ENCODE data around the gene HIVEP2. TPM values are rescaled to one million over a fixed set of nuclear protein-coding genes. Genes with fewer than 3 reads are reported as not detected.

HIVEP2 gene
- polyA plus RNA-seq, 2 of the 4 experiments (the other 2 are of a cell fraction) = 2.2 to 2.6 TPM

- TF ChIP-seq REST (IDR thresholded peaks at IDR 0.05) (no peak), KDM1A (IDR thresholded peaks at IDR 0.05; ENCODE audit: low read depth) (no peak), RAD21 (conservative IDR thresholded peaks at IDR 0.05 in 1 of 2, IDR thresholded peaks at IDR 0.05 in 1 of 2) (no peak), POLR2A (IDR thresholded peaks at IDR 0.05; ENCODE audit: low read length) (no peak), CBX2 (IDR thresholded peaks at IDR 0.05; ENCODE audit: borderline replicate concordance, low read depth) (no peak)
These were observed 184.8 kb downstream of the HIVEP2 start (continued) for GRCh38 chr6:142760152-142760551.

GRCh38 chr6:142758629-142759025 lies 186.3 kb downstream of the HIVEP2 start:
- FAIRE-seq (no peak), ATAC-seq (no peak), DNase-seq (ENCODE audit: low read depth in 1 of 2, low spot score in 1 of 2) (no peak)
- 80% methylated on average over 4 of the region's 4 CpGs for WGBS (ENCODE audit: missing lambda C conversion rate)
- CTCF ChIA-PET = interaction anchor here (1.1 kb wide), 1 partner anchor 12 kb away, joined by 3 read pairs; no protein-coding TSS in a partner anchor
- POLR2A ChIA-PET = no interaction called here
- Histone ChIP-seq H3K4me3 (no peak overlapping the region), H3K4me1 (peaks cover 3% of the 10 kb centered on the region; the same call in 1 of the 3 replicates), H3K4me2 (no peak overlapping the region), H3K9me3 (no peaks in the 10 kb centered on the region), H3K27ac (no peak overlapping the region)
- TF ChIP-seq RNF2 (IDR thresholded peaks at IDR 0.05; ENCODE audit: borderline replicate concordance, low read depth) (no peak), JUN (IDR thresholded peaks at IDR 0.05) (no peak), RAD21 (conservative IDR thresholded peaks at IDR 0.05 in 1 of 2, IDR thresholded peaks at IDR 0.05 in 1 of 2) (no peak)

- POLR2A ChIA-PET = no interaction called here
- H3K9me3 ChIP-seq = no peaks in the 10 kb centered on the region
- ATAC-seq (no peak), FAIRE-seq (no peak), DNase-seq (ENCODE audit: low read depth in 1 of 2, low spot score in 1 of 2) (no peak)
- TF ChIP-seq CTCF (IDR thresholded peaks at IDR 0.05) (no peak), SREBF2 (IDR thresholded peaks at IDR 0.05) (no peak)
- H3K27ac ChIP-seq = no peak overlapping the region
- H3K4me3 ChIP-seq = no peak overlapping the region
- CTCF ChIA-PET = interaction anchor here (1.1 kb wide), 1 partner anchor 13 kb away, joined by 3 read pairs; no protein-coding TSS in a partner anchor
- peaks cover 3% of the 10 kb centered on the region; the same call in 1 of the 3 replicates for H3K4me1 ChIP-seq
- H3K4me2 ChIP-seq = no peak overlapping the region
- 94% methylated on average over 4 of the region's 4 CpGs for WGBS (ENCODE audit: missing lambda C conversion rate)
These were observed 186.9 kb downstream of the HIVEP2 start for GRCh38 chr6:142757852-142758628.

GRCh38 chr6:142756215-142756630 lies 188.8 kb downstream of the HIVEP2 start:
- H3K4me1 ChIP-seq = peaks cover 3% of the 10 kb centered on the region; the same call in 1 of the 3 replicates
- WGBS (ENCODE audit: missing lambda C conversion rate) = 22% methylated on average over 2 of the region's 2 CpGs
- POLR2A ChIA-PET = no interaction called here
- no peak overlapping the region for H3K4me2 ChIP-seq
- FAIRE-seq (no peak), ATAC-seq (peak in 1 of 2 experiments; percentile 75; a peak in 3 of 6 replicates), DNase-seq (ENCODE audit: low read depth in 1 of 2, low spot score in 1 of 2) (peak in 1 of 2 experiments; percentile 38)
- no peak overlapping the region for H3K27ac ChIP-seq
- TF ChIP-seq NFE2L2 (conservative IDR thresholded peaks at IDR 0.05; ENCODE audit: low read length) (no peak), GATA3 (IDR thresholded peaks at IDR 0.05; ENCODE audit: borderline replicate concordance) (peak; percentile 68; the same call in 1 of the 2 replicates)
- no peak overlapping the region for H3K4me3 ChIP-seq
- CTCF ChIA-PET = interaction anchor here (1.2 kb wide), 1 partner anchor 9 kb away, joined by 3 read pairs; no protein-coding TSS in a partner anchor
- no peaks in the 10 kb centered on the region for H3K9me3 ChIP-seq
